Cardiac muscle cell (in vitro differentiated cells and primary cell): ENCODE measurements around the gene C3orf70. TPM values are rescaled to one million over a fixed set of nuclear protein-coding genes. Genes with fewer than 3 reads are reported as not detected.

Experiments used
- DNase-seq, 2 donors: peaks; one replicate each; pipeline versions ENCODE4 v3.0.0 to v3.0.0-alpha.2; 2010 to 2017; ENCODE audit warnings: low read depth in 1 of 2, low spot score in 1 of 2
- H3K27ac ChIP-seq: fragments of 200-600 bp; sonication (generic); 2 replicates; pipeline ENCODE4 v1.5.1; 2016
- H3K27me3 ChIP-seq: fragments of 200-600 bp; sonication (generic); 2 replicates; pipeline ENCODE4 v1.6.0; 2016; ENCODE audit warnings: control low read depth
- H3K36me3 ChIP-seq: fragments of 200-600 bp; sonication (generic); 2 replicates; pipeline ENCODE4 v1.5.1; 2016; ENCODE audit warnings: control low read depth
- H3K4me1 ChIP-seq: fragments of 200-600 bp; sonication (generic); 2 replicates; pipeline ENCODE4 v1.8.1; 2017; ENCODE audit warnings: low read depth, mild to moderate bottlenecking, mixed run types
- H3K4me3 ChIP-seq: fragments of 200-600 bp; sonication (generic); 2 replicates; pipeline ENCODE4 v1.5.1; 2016; ENCODE audit warnings: mild to moderate bottlenecking
- H3K9me3 ChIP-seq: fragments of 200-600 bp; sonication (generic); 2 replicates; pipeline ENCODE4 v1.5.1; 2017; ENCODE audit warnings: low read depth, mild to moderate bottlenecking, control low read depth
- polyA plus RNA-seq: library from polyadenylated mRNA; unstranded; fragments of >200 nt; fragmentation: Nextera tagmentation; extraction: Ambion mirVana; gene quantifications from 2 replicates; pipeline ENCODE4 v1.2.1, GENCODE V29; 2016
- total RNA-seq: library from RNA; depleted of rRNA; stranded (reverse); fragments of >200 nt; gene quantifications from 2 replicates; pipeline ENCODE4 v1.2.3, GENCODE V29; 2016
- TF ChIP-seq, protein P1 (sequence below): IDR thresholded peaks from 2 replicates; pipeline ENCODE4 v1.5.1; 2012; ENCODE audit warnings: low read depth, mild to moderate bottlenecking, low read length

The C3orf70 gene
- total and polyA plus RNA-seq, 2 experiments from 2014 or later: 0.42 to 0.55 TPM

DNA sequence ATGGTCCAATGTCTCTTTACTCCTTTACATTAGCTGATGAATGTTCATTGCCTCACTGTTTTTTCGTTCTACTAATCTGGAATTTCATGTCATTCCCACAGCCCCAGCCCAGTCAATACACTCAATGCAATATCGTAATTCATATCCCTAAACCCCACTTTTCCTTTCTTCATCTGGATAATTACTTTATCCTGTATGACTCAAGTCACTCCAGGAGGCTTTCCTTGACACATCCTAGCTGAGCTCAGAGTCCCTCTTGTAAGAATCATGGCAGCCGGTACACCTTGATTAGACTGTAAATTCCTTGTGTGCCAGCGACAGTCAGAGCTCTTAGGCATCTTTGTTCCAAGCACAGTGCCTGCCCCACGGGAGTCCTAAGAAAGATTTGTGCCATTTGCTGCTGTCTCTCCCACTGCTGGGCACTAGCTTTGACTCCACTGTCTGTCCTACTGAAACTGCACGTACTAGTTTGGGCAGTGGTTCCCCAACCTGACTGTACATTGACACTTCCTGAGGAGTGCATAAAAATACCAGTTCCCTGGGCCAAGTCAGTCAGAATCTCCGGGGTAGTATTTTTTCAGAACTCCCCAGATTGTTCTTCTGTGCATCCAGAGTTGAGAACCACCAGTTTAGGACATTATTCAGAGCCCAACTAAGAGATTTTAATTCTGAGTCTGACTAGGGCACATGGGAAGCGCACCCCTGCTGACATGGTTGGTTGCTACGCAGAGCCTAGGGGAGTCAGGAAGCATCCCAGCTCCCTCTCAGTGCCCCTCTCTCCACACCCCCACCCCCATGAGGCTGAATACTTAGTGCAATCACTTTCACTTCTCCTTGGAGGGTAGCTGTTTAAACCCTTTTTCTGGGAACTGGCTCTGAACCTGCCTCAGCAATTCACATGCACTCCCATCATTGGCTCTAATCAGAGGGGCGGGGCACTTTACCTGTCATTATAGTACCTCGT, 19.5 kb upstream of the C3orf70 start:
- H3K4me1 ChIP-seq: peaks cover 9% of the 10 kb centered on the region
- TF ChIP-seq, protein P1, sequence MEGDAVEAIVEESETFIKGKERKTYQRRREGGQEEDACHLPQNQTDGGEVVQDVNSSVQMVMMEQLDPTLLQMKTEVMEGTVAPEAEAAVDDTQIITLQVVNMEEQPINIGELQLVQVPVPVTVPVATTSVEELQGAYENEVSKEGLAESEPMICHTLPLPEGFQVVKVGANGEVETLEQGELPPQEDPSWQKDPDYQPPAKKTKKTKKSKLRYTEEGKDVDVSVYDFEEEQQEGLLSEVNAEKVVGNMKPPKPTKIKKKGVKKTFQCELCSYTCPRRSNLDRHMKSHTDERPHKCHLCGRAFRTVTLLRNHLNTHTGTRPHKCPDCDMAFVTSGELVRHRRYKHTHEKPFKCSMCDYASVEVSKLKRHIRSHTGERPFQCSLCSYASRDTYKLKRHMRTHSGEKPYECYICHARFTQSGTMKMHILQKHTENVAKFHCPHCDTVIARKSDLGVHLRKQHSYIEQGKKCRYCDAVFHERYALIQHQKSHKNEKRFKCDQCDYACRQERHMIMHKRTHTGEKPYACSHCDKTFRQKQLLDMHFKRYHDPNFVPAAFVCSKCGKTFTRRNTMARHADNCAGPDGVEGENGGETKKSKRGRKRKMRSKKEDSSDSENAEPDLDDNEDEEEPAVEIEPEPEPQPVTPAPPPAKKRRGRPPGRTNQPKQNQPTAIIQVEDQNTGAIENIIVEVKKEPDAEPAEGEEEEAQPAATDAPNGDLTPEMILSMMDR: no peak
- no peak overlapping the region for H3K27ac ChIP-seq
- H3K9me3 ChIP-seq: no peaks in the 10 kb centered on the region
- no peak for DNase-seq
- H3K27me3 ChIP-seq: no peaks in the 10 kb centered on the region
- H3K36me3 ChIP-seq: no peaks in the 10 kb centered on the region
- no peak overlapping the region for H3K4me3 ChIP-seq

DNA sequence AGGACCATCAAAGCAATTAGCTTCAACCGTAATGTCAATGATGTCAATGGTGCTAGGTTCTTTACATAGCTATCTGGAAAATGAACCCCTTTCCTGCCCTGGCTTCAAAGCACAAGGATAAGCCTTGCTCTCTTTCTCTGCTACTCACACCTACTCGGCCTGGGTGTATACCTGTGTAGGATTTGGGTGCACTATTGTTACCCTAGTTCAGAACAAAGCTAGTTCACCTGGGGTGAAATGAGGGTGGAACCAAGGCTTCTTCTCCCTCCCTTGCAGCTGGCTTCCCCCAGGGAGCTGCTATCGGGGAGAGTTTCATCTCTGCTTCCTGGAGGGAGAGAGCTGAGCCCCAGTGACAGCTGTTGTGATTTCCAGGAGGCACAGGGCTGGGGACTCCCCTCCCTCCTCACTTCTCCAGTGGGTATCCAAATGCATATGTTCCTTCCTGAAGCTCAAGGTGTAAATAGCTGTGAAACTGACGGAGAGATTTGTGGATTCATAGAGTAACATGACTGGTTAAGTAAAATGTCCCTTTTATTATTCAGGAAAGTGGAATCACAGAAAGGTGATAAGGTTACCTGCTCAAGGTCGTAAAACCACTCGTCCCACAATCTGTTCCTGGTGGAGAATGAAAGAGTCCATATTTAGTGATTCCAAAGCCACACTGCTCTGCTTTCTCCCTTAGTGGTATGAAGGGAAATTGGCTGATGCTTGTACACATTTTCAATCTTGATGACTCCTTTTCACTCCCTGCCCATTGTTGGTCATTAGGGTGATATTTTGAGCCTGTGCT, 11.8 kb upstream of the C3orf70 start:
- H3K27me3 ChIP-seq: no peaks in the 10 kb centered on the region
- H3K27ac ChIP-seq: no peak overlapping the region
- no peak overlapping the region for H3K4me3 ChIP-seq
- no peaks in the 10 kb centered on the region for H3K9me3 ChIP-seq
- TF ChIP-seq, protein P1: no peak
- no peak for DNase-seq
- H3K4me1 ChIP-seq: no peaks in the 10 kb centered on the region
- H3K36me3 ChIP-seq: no peaks in the 10 kb centered on the region

DNA sequence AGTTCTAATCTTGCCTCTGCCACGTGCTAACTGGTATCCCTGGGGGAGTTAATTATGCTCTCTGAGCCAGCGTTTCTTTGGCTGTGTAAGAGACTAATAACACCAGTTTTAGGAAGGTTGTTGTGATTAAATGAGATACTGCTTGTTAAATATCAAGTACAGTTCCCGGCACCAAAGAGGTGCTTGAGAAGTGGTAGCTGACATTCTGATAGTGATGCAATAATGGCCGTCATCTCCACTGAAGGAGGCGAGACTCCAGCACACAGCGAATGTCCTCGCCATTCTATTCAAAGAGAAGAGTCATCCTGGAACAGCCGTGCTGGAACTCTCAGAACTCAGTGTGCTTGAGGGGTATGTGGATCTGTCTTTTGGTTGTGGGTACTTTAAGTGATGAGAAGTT, 9.8 kb upstream of the C3orf70 start:
- no peaks in the 10 kb centered on the region for H3K36me3 ChIP-seq
- no peak overlapping the region for H3K27ac ChIP-seq
- TF ChIP-seq, protein P1: no peak
- peaks cover 4% of the 10 kb centered on the region for H3K27me3 ChIP-seq
- no peak overlapping the region for H3K4me3 ChIP-seq
- no peak for DNase-seq
- H3K9me3 ChIP-seq: no peaks in the 10 kb centered on the region
- H3K4me1 ChIP-seq: no peaks in the 10 kb centered on the region

DNA sequence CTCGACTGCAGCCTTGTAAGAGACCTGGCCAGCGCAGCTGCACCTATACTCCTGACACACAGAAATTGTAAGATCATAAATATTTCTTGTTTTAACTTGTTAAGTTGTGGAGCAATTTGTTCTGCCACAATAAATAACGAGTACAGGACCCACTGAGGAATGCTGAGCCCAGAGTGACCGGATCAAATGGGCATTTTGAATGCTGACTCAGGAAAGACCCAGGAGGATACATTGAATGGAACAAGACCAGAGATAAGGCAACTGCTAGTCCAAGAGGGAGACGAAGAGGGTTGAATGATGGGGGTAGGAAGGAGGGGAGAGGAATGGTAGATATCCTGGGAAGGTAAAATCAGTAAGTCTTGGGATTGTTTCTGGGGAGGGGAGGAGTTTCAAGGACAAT, 8.9 kb upstream of the C3orf70 start:
- TF ChIP-seq, protein P1: no peak
- no peaks in the 10 kb centered on the region for H3K4me1 ChIP-seq
- H3K27me3 ChIP-seq: peaks cover 4% of the 10 kb centered on the region
- no peak overlapping the region for H3K27ac ChIP-seq
- no peaks in the 10 kb centered on the region for H3K36me3 ChIP-seq
- no peak overlapping the region for H3K4me3 ChIP-seq
- no peak for DNase-seq
- H3K9me3 ChIP-seq: no peaks in the 10 kb centered on the region

DNA sequence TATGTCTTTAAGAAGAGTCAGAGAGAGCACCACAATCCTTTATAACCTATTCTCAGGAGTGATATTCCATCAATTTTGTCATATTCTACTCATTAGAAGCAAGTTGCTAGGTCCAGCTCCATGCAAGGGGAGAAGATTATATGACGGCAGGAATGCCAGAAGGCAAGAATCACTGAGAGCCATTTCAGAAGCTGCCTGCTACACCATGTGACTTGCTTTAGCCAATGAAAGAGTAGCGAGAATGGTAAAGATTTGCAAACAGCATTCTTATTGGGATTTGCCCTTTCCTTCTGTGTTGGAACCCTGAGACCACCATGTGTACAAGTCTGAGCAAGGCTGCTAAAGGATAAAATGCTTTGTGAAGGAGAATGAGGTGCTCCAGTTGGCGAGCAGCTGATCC, 4.5 kb upstream of the C3orf70 start:
- H3K27me3 ChIP-seq: peaks cover 30% of the 10 kb centered on the region
- DNase-seq: no peak
- no peaks in the 10 kb centered on the region for H3K36me3 ChIP-seq
- TF ChIP-seq, protein P1: no peak
- H3K27ac ChIP-seq: no peak overlapping the region
- no peaks in the 10 kb centered on the region for H3K9me3 ChIP-seq
- H3K4me1 ChIP-seq: no peaks in the 10 kb centered on the region
- no peak overlapping the region for H3K4me3 ChIP-seq
